ENCODE data around the gene RNF208.

Gene RNF208

GRCh38 chr9:137193771-137194170, 28.3 kb downstream of the RNF208 start:
- Histone ChIP-seq H3K9me3 (ENCODE audit: low read length) (no peaks in the 10 kb centered on the region), H3K79me2 (ENCODE audit: insufficient read depth, low read length) (no peaks in the 10 kb centered on the region), H3K36me3 (ENCODE audit: insufficient read depth, low read length) (peaks cover 11% of the 10 kb centered on the region), H2AFZ (ENCODE audit: low read length) (no peak overlapping the region), H3F3A (ENCODE audit: insufficient read depth, low read length) (no peaks in the 10 kb centered on the region), H4K20me1 (ENCODE audit: insufficient read depth, low read length) (no peaks in the 10 kb centered on the region), H3K9ac (ENCODE audit: low read length) (no peak overlapping the region), H3K4me1 (ENCODE audit: insufficient read depth, low read length, severe bottlenecking) (peaks cover 10% of the 10 kb centered on the region), H3K9me2 (ENCODE audit: low read depth, low read length) (no peaks in the 10 kb centered on the region), H3K27ac (ENCODE audit: low read depth, low read length, poor library complexity, severe bottlenecking) (no peak overlapping the region), H3K4me2 (ENCODE audit: low read length) (no peak overlapping the region), H3K4me3 (ENCODE audit: low read depth, low read length, poor library complexity, severe bottlenecking) (no peak overlapping the region), H3K27me3 (ENCODE audit: insufficient read depth, low read length) (peaks cover 8% of the 10 kb centered on the region)
- TF ChIP-seq EZH2 (IDR thresholded peaks at IDR 0.05; ENCODE audit: borderline replicate concordance, low read length): no peak
- no peak for TF ChIP-seq CTCF (IDR thresholded peaks at IDR 0.05; ENCODE audit: low read length)

GRCh38 chr9:137192859-137193258, 29.2 kb downstream of the RNF208 start:
- Histone ChIP-seq H3K9me2 (ENCODE audit: low read depth, low read length) (no peaks in the 10 kb centered on the region), H3K79me2 (ENCODE audit: insufficient read depth, low read length) (peaks cover 2% of the 10 kb centered on the region), H3K36me3 (ENCODE audit: insufficient read depth, low read length) (peaks cover 11% of the 10 kb centered on the region), H3K4me3 (ENCODE audit: low read depth, low read length, poor library complexity, severe bottlenecking) (no peak overlapping the region), H3K4me1 (ENCODE audit: insufficient read depth, low read length, severe bottlenecking) (peaks cover 11% of the 10 kb centered on the region), H3F3A (ENCODE audit: insufficient read depth, low read length) (no peaks in the 10 kb centered on the region), H4K20me1 (ENCODE audit: insufficient read depth, low read length) (no peaks in the 10 kb centered on the region), H3K27me3 (ENCODE audit: insufficient read depth, low read length) (0 out of 2 replicates have a peak, but pooled peaks cover 5% of the 10 kb centered on the region), H3K9me3 (ENCODE audit: low read length) (no peaks in the 10 kb centered on the region), H2AFZ (ENCODE audit: low read length) (no peak overlapping the region), H3K27ac (ENCODE audit: low read depth, low read length, poor library complexity, severe bottlenecking) (no peak overlapping the region), H3K4me2 (ENCODE audit: low read length) (no peak overlapping the region), H3K9ac (ENCODE audit: low read length) (no peak overlapping the region)
- no peak for TF ChIP-seq EZH2 (IDR thresholded peaks at IDR 0.05; ENCODE audit: borderline replicate concordance, low read length)

GRCh38 chr9:137192448-137192780, 29.6 kb downstream of the RNF208 start:
- H3K79me2 ChIP-seq (ENCODE audit: insufficient read depth, low read length): peaks cover 4% of the 10 kb centered on the region
- 0 out of 2 replicates have a peak, but pooled peaks cover 5% of the 10 kb centered on the region for H3K27me3 ChIP-seq (ENCODE audit: insufficient read depth, low read length)
- H3K36me3 ChIP-seq (ENCODE audit: insufficient read depth, low read length): peaks cover 11% of the 10 kb centered on the region
- H3K27ac ChIP-seq (ENCODE audit: low read depth, low read length, poor library complexity, severe bottlenecking): no peak overlapping the region
- peaks cover 15% of the 10 kb centered on the region for H3K4me1 ChIP-seq (ENCODE audit: insufficient read depth, low read length, severe bottlenecking)
- no peak overlapping the region for H3K4me3 ChIP-seq (ENCODE audit: low read depth, low read length, poor library complexity, severe bottlenecking)
- no peak overlapping the region for H3K9ac ChIP-seq (ENCODE audit: low read length)
- H3K9me3 ChIP-seq (ENCODE audit: low read length): no peaks in the 10 kb centered on the region
- no peak overlapping the region for H2AFZ ChIP-seq (ENCODE audit: low read length)
- no peaks in the 10 kb centered on the region for H3K9me2 ChIP-seq (ENCODE audit: low read depth, low read length)
- TF ChIP-seq CTCF (IDR thresholded peaks at IDR 0.05; ENCODE audit: low read length) (no peak), EZH2 (IDR thresholded peaks at IDR 0.05; ENCODE audit: borderline replicate concordance, low read length) (no peak)
- H3K4me2 ChIP-seq (ENCODE audit: low read length): no peak overlapping the region
- H3F3A ChIP-seq (ENCODE audit: insufficient read depth, low read length): no peaks in the 10 kb centered on the region
- H4K20me1 ChIP-seq (ENCODE audit: insufficient read depth, low read length): no peaks in the 10 kb centered on the region

GRCh38 chr9:137191691-137192447, 30.2 kb downstream of the RNF208 start:
- no peaks in the 10 kb centered on the region for H4K20me1 ChIP-seq (ENCODE audit: insufficient read depth, low read length)
- H3K9me3 ChIP-seq (ENCODE audit: low read length): no peaks in the 10 kb centered on the region
- H3K9ac ChIP-seq (ENCODE audit: low read length): no peak overlapping the region
- no peak overlapping the region for H3K4me2 ChIP-seq (ENCODE audit: low read length)
- peaks cover 21% of the 10 kb centered on the region for H3K4me1 ChIP-seq (ENCODE audit: insufficient read depth, low read length, severe bottlenecking)
- H3K36me3 ChIP-seq (ENCODE audit: insufficient read depth, low read length): peaks cover 15% of the 10 kb centered on the region
- peaks cover 4% of the 10 kb centered on the region for H3K79me2 ChIP-seq (ENCODE audit: insufficient read depth, low read length)
- no peak overlapping the region for H2AFZ ChIP-seq (ENCODE audit: low read length)
- no peaks in the 10 kb centered on the region for H3F3A ChIP-seq (ENCODE audit: insufficient read depth, low read length)
- TF ChIP-seq CTCF (IDR thresholded peaks at IDR 0.05; ENCODE audit: low read length) (no peak), EZH2 (IDR thresholded peaks at IDR 0.05; ENCODE audit: borderline replicate concordance, low read length) (no peak)
- H3K27me3 ChIP-seq (ENCODE audit: insufficient read depth, low read length): 0 out of 2 replicates have a peak, but pooled peaks cover 5% of the 10 kb centered on the region
- no peak overlapping the region for H3K4me3 ChIP-seq (ENCODE audit: low read depth, low read length, poor library complexity, severe bottlenecking)
- H3K27ac ChIP-seq (ENCODE audit: low read depth, low read length, poor library complexity, severe bottlenecking): no peak overlapping the region
- H3K9me2 ChIP-seq (ENCODE audit: low read depth, low read length): no peaks in the 10 kb centered on the region
